ENCODE results near the gene BTF3.

The BTF3 gene

GRCh38 chr5:73544429-73545402 is 46.5 kb downstream of the BTF3 start:
- H3K4me3 ChIP-seq (ENCODE audit: low read depth, low read length) = no peak overlapping the region
- H3K36me3 ChIP-seq (ENCODE audit: control insufficient read depth, insufficient read depth, low read length) = no peaks in the 10 kb centered on the region
- no peak overlapping the region for H3K9ac ChIP-seq (ENCODE audit: low read length)
- no peak overlapping the region for H3K27ac ChIP-seq (ENCODE audit: low read depth, low read length)
- no peaks in the 10 kb centered on the region for H3K9me3 ChIP-seq (ENCODE audit: control insufficient read depth, insufficient read depth, low read depth, low read length)
- H3K4me1 ChIP-seq (ENCODE audit: control insufficient read depth, insufficient read depth, low read length) = peaks cover 13% of the 10 kb centered on the region
- H3K27me3 ChIP-seq (ENCODE audit: control insufficient read depth, insufficient read depth, low read length) = no peaks in the 10 kb centered on the region

DNA sequence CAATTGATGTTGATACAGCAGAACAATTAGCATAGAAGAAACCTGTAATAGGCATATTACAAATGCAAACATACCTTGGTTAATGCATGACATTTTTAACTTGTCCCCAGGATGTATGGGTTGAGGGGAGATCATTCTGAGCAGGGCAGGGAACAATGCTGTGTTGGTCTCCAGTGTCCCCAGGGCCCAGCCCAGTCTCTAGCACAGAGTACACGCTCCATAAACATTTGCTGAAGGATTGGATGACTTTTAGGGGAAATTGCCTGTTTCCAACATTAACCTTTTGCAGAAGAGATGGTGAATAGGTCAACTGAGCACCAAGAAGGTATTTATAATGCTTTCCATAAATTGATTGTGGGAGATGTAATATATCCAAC is 47.1 kb downstream of the BTF3 start:
- Histone ChIP-seq H3K4me1 (ENCODE audit: control insufficient read depth, insufficient read depth, low read length) (peaks cover 13% of the 10 kb centered on the region), H3K4me3 (ENCODE audit: low read depth, low read length) (no peak overlapping the region), H3K27me3 (ENCODE audit: control insufficient read depth, insufficient read depth, low read length) (no peaks in the 10 kb centered on the region), H3K27ac (ENCODE audit: low read depth, low read length) (no peak overlapping the region), H3K9ac (ENCODE audit: low read length) (no peak overlapping the region), H3K9me3 (ENCODE audit: control insufficient read depth, insufficient read depth, low read depth, low read length) (no peaks in the 10 kb centered on the region), H3K36me3 (ENCODE audit: control insufficient read depth, insufficient read depth, low read length) (no peaks in the 10 kb centered on the region)

GRCh38 chr5:73550016-73550415 is 51.8 kb downstream of the BTF3 start:
- no peak overlapping the region for H3K4me3 ChIP-seq (ENCODE audit: low read depth, low read length)
- no peak overlapping the region for H3K9ac ChIP-seq (ENCODE audit: low read length)
- H3K27me3 ChIP-seq (ENCODE audit: control insufficient read depth, insufficient read depth, low read length) = no peaks in the 10 kb centered on the region
- no peaks in the 10 kb centered on the region for H3K9me3 ChIP-seq (ENCODE audit: control insufficient read depth, insufficient read depth, low read depth, low read length)
- no peaks in the 10 kb centered on the region for H3K4me1 ChIP-seq (ENCODE audit: control insufficient read depth, insufficient read depth, low read length)
- peaks cover 16% of the 10 kb centered on the region for H3K36me3 ChIP-seq (ENCODE audit: control insufficient read depth, insufficient read depth, low read length)
- H3K27ac ChIP-seq (ENCODE audit: low read depth, low read length) = no peak overlapping the region

DNA sequence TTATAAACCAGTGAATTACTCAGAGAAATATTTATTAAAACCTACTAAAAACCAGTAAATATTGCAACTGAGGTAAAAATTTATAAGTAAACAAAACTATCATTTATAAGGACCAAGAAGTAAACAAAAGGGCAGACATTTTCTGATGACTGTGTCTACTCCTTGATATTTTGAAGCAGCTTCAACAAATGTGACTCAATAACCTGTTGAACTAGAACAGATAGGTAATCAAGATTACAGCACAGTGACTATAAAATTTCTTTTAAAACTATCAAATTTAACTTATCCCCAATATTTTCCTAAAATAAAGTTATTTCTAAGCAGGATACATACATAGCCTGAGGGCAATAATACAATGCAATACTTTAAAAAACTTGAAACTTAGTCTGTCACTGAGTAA is 54.4 kb downstream of the BTF3 start:
- Histone ChIP-seq H3K4me1 (ENCODE audit: control insufficient read depth, insufficient read depth, low read length) (no peaks in the 10 kb centered on the region), H3K36me3 (ENCODE audit: control insufficient read depth, insufficient read depth, low read length) (peaks cover 21% of the 10 kb centered on the region), H3K4me3 (ENCODE audit: low read depth, low read length) (no peak overlapping the region), H3K27ac (ENCODE audit: low read depth, low read length) (no peak overlapping the region), H3K27me3 (ENCODE audit: control insufficient read depth, insufficient read depth, low read length) (no peaks in the 10 kb centered on the region), H3K9me3 (ENCODE audit: control insufficient read depth, insufficient read depth, low read depth, low read length) (no peaks in the 10 kb centered on the region), H3K9ac (ENCODE audit: low read length) (no peak overlapping the region)

Measured in HUES6 (cell line).